A673 (cell line): ENCODE measurements around the gene KREMEN1.
A peak's percentile ranks its signal among the peaks of the same experiment; 100 is the strongest.

Experiments used
- CTCF ChIP-seq: fragments of 300-800, 200-600 bp; sonication (generic); conservative IDR thresholded peaks from 2 replicates; pipeline ENCODE4 v1.5.1; 2017; ENCODE audit warnings: low read depth, mild to moderate bottlenecking, antibody characterized with exemption, low read length, moderate library complexity, mixed read lengths
- EZH2 ChIP-seq: fragments of 200-600 bp; sonication (generic); IDR thresholded peaks from 2 replicates; pipeline ENCODE4 v1.6.1; 2017; ENCODE audit warnings: borderline replicate concordance, low read depth, mild to moderate bottlenecking, mixed read lengths, antibody characterized with exemption, low read length; ENCODE audit not compliant: poor library complexity, severe bottlenecking

- TF ChIP-seq CTCF (peak; percentile 23; the same call in 1 of the 2 replicates), EZH2 (no peak)
These were observed 83.7 kb downstream of the KREMEN1 start for GRCh38 chr22:29156507-29156906.
